Renal pelvis (tissue), 4 donors: Measurements from ENCODE around the gene NFKBIZ. TPM values are rescaled to one million over a fixed set of nuclear protein-coding genes. Genes with fewer than 3 reads are reported as not detected.

Experiments used
- DNase-seq: peaks from one replicate; pipeline ENCODE4 v3.0.0-alpha.2; 2013
- polyA plus RNA-seq, 3 donors: library from polyadenylated mRNA; unstranded; fragments of 120-200 nt; gene quantifications; one replicate each; pipeline ENCODE4 v1.2.1, GENCODE V29; 2013; ENCODE audit not compliant: insufficient read length in 3 of 3

Gene NFKBIZ
- polyA plus RNA-seq, 3 donors = 4.2 to 14.2 (median 11.3) TPM

DNA sequence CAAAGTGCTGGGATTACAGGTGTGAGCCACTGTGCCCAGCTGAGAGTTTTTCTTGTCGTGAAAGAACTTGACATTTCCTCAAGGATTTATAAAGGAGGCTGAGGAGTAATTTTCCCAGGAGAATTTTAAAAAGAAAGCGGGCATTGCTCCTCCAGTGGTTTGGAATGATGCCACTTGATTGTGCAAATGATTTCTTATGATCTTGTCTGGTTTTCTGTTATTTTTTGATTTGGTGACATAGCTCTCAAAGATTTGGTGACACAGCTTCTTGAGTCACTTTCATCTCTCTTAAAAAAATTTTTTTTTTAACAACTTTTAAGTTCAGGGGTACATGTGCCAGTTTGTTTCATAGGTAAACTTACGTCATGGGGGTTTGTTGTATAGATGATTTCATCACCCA lies 24.6 kb upstream of the NFKBIZ start:
- DNase-seq = no peak

DNA sequence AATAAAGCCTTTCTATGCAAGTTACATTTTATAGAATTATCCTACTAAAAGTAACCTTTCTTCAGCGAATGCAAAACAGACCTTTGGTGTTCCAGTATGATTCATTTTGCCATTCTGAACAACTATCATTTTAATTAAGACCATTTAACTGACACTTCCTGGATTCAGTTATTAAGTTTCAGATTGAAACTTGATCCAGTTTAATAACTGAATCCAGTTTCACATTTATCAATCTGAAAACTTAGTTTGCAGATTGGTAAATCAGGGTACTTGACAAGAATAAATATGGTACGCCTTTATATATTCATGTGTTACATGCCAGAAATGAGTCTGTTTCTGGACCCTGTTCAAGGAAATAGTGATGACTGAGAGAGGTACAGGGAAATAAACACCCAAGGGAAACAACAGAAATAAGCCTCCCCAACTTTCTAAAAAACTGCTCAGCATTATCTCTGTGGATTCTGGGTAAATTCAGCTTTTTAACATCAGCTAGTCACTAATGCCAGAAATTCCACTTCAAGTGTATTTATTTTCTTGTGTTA lies 23.3 kb upstream of the NFKBIZ start:
- no peak for DNase-seq

DNA sequence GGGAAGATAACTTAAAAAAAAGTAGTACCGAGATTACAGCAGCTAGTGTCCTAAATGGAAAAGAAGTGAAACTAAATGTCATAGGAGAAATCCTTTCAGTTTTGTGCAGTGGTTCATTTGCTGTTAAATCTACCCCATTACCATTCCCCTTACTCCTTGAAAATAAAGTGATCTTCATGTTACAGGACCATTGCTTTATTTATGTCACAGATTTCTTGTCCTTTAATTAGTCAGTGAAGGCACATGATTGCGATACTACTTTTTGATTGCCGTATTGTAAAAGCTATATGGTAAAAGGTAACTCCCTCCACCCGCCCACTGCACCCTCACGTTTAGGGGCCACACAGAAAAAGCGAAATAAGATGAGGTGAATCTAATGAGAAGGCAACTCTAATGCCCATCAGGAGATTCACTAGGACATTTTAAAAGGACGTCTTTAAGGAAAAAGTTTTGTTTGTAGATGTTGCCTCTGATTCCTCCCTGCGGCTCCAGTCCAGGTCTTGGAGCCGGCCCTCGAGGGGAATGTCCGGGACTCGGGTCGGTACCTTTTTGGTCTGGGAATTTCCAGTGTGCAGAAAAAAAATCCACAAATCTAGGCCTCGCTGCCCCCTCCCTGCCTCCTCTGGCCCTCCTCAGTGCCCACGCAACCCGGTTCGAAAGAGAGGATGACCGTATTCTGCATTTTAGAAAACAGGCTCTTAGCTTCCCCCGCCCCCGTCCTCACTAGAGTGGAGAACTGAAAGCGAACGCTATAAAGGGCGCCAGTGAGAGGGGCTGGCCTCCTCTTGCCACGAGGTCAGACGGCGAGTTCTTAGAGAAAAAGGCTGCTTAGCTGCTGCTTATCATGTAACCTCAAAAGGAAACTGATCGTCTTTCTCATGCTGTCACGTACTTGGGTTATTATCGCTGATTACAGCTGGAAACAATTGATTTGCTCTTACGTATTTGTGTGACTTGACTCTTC lies 21.8 kb upstream of the NFKBIZ start:
- peak; percentile 80 for DNase-seq

DNA sequence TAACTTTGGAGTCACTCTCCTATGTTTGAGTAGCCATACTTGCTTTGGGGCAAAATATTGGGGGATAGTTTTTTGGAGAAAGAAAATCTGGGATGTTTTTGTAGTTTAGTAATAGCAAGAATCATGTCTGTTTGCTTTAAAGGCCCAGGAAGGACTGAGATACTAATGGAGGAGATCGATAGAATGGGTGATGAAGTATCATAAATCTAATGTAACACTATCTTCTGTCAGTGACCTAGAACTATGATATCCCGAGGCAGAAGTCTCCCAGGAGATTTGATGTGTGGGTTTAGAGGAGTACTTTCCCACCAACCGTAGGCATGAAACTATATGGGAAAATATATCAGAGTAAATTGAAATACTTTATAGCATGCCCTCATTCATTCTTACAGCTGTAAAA lies 21.0 kb upstream of the NFKBIZ start:
- no peak for DNase-seq

DNA sequence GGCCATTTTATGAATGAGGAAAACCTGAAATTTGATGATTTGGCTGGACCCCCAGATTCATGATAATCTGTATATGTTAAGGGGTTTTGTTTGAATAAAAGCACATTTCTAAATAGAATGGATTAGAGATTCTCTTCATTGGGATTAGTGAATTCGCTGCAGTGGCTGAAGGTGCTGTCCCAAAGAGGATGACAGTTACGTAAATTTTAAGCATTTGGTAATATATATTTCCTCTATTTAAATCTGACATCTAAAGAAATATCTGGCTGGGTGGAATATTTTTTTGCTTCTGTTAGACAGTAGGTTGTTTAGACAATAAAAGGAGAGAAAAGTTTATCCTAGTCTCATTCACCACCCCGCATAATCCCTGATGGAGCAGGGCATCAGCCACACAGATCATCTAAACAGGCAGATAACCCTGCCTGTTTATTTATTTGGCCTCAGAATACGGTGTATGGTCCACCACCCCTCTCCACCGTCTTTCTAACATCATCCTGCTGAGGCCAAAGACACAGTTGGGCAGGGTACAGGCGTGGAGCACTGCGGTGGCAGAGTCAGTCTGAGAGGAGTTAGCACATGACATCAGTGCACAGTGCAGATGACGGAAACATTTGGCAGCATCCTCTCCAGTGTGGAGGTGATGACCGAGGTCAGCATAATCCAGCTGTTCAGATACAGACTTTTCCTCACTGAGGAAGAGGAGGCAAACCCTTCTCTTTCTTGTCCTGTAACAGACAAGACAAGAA lies 20.4 kb upstream of the NFKBIZ start:
- DNase-seq = no peak

DNA sequence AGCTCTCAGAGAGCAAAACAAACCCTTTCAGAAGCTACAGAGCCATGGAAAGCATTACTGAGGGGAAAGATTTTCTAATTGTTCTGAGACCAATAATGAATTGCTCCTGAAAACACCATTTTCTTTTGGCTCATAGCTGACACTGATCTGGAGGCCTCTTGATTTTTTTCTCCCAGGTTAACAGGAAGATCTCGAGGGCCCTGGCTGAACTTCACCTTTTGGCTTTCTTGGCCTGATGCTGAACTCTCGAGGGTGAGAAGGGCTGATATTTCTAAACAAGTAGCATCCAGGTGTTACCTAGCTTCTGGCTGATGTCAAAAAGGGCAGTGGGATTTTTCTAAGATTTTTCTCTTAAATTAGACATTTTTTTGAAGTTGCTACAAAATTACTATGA lies 19.9 kb upstream of the NFKBIZ start:
- DNase-seq = no peak

DNA sequence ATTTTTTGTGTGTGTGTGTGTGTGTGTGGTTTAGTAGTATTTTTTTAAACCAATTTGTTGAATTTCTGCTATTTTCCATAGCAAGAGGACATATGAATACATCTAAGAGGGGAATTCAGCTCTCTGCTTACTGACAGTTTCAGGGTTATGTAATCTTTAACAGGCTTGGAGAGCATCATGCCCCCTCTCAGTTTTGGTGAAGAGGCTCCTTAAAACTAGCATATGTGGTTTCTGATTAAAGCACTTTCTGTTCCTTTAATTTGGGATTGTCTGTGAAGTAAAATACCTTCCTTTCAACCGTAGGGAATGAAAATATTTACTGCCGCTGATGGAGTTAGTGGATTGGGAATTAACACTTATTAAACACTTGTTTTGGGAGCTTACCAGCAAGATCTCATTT lies 19.4 kb upstream of the NFKBIZ start:
- DNase-seq = no peak

DNA sequence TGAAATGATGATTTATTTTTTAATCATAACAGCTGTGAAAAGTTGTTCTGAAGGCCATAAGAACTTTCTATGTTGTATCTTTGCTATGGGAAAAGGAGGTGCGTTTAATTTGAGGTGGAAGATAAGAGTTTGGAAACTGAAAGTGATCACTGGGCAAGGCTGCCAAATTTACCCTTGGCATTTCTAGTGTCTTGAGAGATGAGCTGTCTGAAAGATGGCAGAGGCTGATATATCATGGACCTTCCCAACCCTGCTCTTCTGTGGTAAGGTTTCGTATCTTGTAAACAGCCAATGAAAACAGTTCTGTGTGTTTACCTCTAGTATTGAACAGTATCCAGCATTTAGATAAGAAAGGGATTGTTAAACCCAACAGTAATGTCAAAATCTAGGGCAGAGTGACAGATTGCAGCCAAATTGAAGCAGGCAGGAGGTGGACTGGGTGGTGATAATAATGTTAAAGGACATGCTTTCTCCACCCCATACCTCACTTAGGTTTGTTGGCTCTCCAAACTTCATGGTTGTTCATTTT lies 15.8 kb upstream of the NFKBIZ start:
- no peak for DNase-seq

DNA sequence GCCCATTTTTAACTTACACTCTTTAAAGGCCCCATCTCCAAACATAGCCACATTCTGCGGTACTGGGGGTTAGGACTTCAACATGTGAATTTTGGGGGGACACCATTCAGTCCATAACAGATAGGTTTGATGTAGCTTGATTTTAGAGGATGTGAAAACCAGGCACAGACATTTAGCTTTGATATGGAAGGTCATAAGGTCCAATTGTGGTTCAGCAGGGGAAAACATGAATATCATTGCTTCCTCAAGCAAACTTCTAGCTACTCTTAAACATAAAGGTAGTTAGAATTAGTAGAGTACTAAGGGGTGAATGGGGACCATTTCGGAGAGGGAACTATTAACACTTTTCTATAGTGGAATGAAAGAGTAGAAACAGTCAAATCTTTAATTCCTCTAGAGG lies 13.6 kb upstream of the NFKBIZ start:
- no peak for DNase-seq

DNA sequence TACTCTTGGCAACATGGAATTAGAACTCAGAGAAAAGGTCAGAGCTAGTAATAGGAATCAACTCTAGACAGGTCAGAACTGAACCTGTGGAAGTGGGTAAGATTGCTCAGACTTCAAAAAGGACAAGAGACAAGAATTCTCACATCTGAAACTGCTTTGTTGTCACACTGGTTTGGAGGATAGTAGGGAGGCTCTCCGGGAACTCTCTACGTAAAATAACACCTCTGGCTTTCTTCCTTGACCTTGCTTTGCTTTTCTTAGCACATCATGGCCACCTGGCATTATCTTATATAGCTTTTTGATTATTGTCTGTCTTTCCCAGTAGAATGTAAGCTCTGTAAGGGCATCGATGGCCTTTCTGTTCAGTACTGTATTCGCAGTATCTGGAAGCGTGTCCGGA lies 13.2 kb upstream of the NFKBIZ start:
- no peak for DNase-seq

DNA sequence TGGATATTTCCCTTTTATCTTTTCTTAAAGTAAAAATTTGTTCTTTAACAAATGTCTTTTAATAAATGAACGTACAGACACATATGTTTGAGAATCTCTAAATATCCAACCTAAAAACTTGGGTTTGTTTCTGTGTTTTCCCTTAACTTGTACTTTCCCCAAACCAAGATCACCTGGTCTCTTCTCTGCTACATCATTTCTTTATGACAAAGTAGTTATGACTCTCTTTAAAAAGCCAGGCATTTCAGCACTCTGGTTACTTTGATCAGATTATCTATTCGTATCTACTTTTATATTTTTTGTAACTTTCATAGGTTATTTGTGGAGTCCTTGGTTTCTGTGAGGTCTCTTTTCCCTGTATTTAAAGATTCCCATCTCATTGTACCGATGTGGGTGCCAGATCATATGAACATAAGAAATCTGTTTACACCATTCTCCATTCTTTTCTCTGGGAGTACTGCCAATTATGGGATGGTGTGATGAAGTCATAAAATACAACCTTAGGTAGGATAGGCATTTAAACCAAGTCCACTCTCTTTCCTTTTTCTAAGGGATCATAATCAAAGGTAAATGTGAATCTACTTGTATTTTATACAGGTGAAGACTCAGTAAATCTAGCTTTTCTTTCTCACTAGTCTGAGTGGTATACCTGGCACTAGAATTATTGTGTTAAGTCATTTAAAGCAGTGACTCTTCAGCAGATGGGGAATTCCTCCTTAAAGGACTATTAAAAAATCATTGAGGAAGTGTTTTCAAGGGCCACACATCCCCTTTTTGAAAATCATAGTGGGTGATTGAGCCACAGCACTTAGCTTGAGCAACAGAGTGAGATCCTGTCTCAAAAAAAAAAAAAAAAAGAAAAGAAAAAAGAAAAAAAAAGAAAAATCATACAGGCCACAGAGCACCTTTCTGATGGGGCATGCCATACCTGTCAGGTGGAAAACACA lies 12.4 kb upstream of the NFKBIZ start:
- no peak for DNase-seq

DNA sequence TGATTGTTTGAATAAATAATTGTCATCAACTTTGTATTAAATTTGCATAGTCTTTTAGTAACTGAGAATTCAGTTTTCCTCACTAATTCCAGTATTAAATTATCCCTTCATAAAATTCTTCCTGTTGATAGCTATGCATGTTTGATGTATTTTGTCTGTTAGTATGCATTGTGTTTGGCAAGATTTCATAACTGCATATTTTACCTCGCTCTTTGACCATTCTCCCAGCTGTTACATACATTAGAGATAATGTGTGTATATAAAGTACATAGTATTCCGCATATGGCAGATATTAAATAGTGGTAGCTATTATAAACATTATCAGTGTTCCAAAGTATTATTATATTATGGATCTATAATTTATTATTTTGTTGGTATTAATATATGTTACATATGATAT lies 10.6 kb upstream of the NFKBIZ start:
- DNase-seq = no peak

DNA sequence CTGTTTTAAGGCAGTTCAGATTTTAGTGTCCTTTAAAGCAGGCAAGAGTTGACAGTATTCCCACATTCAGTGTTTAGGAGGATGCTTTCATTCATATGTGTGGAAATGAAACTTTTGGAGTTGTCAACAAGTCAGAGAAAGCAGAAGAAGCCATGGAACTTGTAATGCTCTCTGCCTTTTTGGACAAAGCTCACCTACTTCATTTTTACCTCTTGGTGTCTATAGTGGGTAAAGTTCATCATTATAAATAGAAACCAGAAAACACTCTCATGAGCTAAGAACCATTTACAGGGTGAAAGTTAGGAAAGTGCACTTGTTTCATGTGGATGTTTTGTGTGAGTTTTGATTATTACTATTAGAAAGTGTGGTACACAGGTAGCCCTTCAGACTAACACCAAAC lies 9.2 kb upstream of the NFKBIZ start:
- no peak for DNase-seq

DNA sequence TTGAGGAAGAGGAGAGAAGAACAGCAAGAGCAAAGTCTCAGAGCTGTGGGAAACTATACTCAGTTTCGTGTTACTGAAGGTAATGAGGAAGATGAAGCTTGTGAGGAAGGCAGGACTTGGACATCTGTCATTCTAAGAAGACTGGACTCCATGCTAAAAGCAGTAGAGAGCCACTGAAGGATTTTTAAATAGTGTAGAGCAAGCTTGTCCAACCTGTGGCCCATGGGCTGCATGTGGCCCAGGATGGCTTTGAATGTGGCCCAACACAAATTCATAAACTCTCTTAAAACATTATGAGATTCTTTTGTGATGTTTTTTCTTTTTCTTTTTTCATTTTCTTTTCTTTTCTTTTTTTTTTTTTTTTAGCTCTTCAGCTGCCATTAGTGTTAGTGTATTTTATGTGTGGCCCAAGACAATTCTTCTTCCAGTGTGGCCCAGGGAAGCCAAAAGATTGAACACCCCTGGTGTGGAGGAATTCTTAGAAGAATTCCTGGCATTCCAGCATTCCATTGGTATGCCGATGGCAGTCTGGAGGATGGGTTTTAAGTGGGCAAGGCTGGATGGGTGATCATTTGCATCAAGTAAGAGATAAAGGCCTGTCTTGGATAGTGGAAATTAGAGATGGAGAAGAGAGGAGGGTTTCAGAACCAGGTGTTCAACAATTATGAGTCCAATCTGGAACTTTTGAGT lies 6.9 kb upstream of the NFKBIZ start:
- DNase-seq = no peak

DNA sequence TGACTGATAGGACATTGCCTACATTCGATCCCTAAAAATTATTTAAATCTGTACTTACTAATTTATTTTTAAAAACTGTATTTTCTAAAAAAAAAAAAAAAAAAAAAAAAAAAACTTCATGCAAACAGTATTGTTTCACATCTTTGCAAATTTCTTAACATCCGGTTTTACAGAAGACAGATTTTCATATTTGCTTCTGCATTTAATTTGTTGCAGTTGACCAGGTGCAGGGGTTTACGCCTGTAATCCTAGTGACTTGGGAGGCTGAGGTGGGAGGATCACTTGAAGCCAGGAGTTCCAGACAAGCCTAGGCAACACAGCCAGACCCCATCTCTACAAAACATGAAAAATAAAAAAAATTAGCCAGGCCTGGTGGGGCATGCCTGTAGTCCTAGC lies 6.4 kb upstream of the NFKBIZ start:
- no peak for DNase-seq

DNA sequence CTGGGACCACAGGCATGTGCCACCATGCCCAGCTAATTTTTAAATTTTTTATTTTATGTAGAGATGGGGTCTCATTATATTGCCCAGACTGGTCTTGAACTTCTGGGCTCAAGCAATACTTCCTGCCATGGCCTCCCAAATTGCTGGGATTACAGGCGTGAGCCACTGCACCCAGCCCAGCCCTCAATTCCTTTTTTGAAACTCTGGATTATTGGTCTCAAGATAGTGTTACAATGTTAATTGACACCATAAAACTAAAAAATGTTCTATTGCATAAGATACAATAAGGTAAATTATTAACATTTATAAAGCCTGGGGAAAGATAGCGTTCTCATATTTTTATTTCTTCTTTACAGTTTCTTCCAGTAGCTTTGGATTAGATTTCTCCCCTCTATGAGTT lies 3.9 kb upstream of the NFKBIZ start:
- DNase-seq = no peak

DNA sequence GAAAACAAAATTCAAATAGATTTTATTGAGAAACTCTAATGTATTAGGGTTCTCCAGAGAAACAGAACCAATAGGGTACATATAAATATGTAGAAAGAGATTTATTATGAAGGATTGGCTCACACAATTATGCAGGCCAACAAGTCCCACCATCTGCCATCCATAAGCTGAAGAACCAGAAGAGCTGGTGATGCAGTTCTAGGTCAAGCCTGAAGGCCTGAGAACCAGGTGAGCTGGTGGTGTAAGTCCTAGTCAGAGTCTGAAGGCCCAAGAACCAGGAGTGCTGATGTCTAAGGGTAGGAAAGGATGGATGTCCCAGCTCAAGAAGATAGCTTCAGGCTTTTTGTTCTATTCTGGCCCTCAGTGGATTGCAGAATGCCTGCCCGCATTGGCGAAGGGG lies 2.6 kb upstream of the NFKBIZ start:
- DNase-seq = no peak

DNA sequence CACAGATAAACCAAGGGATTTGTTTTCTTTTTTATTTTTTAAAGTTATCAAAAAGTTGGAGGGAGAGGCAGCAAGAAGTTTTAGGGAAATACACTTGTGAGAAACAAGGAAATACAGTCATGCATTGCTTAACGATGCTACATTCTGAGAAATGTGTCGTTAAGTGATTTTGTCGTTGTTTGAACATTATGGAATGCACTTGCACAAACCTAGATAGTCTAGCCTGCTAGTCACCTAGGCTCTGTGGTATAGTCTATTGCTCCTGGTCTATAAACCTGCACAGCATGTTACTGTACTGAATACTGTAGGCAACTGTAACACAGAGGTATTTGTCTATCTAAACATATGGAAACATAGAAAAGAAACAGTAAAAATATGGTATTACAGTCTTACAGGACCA lies 2.0 kb upstream of the NFKBIZ start:
- DNase-seq = no peak

DNA sequence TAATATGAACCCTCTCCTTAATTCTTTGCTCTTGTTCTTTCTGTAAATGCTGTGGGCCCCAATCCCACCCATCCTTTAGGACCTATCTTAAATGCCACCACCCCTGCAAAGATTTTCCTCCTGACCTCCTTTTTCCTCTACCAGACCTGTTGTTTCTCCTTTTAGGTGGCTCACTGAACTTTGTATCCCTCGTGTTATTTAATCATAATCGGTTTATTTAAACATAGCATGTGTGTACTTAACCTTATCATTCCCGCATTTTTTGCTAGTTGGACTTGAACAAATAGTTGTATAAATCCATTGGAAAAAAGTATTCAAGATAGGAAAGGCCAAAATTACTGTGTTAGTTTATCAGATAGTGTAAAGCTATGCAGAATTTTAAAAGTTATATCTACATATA lies 988 bp upstream of the NFKBIZ start:
- no peak for DNase-seq

DNA sequence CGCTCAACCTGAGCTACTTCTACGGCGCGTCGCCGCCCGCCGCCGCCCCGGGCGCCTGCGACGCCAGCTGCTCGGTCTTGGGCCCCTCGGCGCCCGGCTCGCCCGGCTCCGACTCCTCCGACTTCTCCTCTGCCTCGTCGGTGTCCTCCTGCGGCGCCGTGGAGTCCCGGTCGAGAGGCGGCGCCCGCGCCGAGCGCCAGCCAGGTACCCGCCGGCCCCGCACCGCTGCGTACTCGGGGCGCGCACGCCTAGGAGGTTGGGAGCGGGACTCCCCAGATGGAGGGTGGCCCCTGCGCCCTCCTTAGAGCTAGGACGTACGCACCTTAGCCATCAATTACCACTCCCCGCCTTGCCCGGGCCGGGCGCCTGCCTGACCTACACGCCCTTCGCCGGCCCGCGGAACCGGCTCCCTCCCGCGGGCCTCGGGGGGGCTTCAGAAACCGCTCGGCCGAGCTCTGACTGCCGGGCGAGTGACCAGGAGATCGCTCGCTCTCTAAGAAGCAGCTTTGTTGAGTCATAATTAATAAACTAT lies 466 bp downstream of the NFKBIZ start:
- DNase-seq = no peak
